ENCODE data around the gene TADA2B.

The TADA2B gene

GRCh38 chr4:7021930-7022664, 21.1 kb upstream of the TADA2B start:
- no peak for TF ChIP-seq CTCF (IDR thresholded peaks at IDR 0.05; ENCODE audit: low read length, missing control alignments)
- peak; percentile 79 for DNase-seq (ENCODE audit: low read depth)
- H3K4me3 ChIP-seq (replicated peaks; ENCODE audit: low read depth, low read length): no peak overlapping the region

- DNase-seq (ENCODE audit: low read depth): no peak
- TF ChIP-seq CTCF (IDR thresholded peaks at IDR 0.05; ENCODE audit: low read length, missing control alignments): no peak
- no peak overlapping the region for H3K4me3 ChIP-seq (replicated peaks; ENCODE audit: low read depth, low read length)
Measured at GRCh38 chr4:7023486-7023885, 19.7 kb upstream of the TADA2B start.

- DNase-seq (ENCODE audit: low read depth): no peak
- TF ChIP-seq CTCF (IDR thresholded peaks at IDR 0.05; ENCODE audit: low read length, missing control alignments): no peak
- H3K4me3 ChIP-seq (replicated peaks; ENCODE audit: low read depth, low read length): no peak overlapping the region
Measured at GRCh38 chr4:7023901-7024300, 19.3 kb upstream of the TADA2B start.

- no peak for DNase-seq (ENCODE audit: low read depth)
- no peak for TF ChIP-seq CTCF (IDR thresholded peaks at IDR 0.05; ENCODE audit: low read length, missing control alignments)
- H3K4me3 ChIP-seq (replicated peaks; ENCODE audit: low read depth, low read length): no peak overlapping the region
Measured at GRCh38 chr4:7024336-7024890, 18.8 kb upstream of the TADA2B start.

GRCh38 chr4:7025040-7025602, 18.1 kb upstream of the TADA2B start:
- TF ChIP-seq CTCF (IDR thresholded peaks at IDR 0.05; ENCODE audit: low read length, missing control alignments): no peak
- no peak for DNase-seq (ENCODE audit: low read depth)
- H3K4me3 ChIP-seq (replicated peaks; ENCODE audit: low read depth, low read length): no peak overlapping the region

GRCh38 chr4:7026107-7026506, 17.1 kb upstream of the TADA2B start:
- TF ChIP-seq CTCF (IDR thresholded peaks at IDR 0.05; ENCODE audit: low read length, missing control alignments): no peak
- H3K4me3 ChIP-seq (replicated peaks; ENCODE audit: low read depth, low read length): no peak overlapping the region
- no peak for DNase-seq (ENCODE audit: low read depth)
